ENCODE data around the gene BRIX1. TPM values are rescaled to one million over a fixed set of nuclear protein-coding genes. Genes with fewer than 3 reads are reported as not detected.

Gene BRIX1
- total RNA-seq, 4 donors from 2014 or later, result 13.4 to 23.7 (median 20.3) TPM

GRCh38 chr5:34929720-34930461 is 14.4 kb downstream of the BRIX1 start:
- TF ChIP-seq CTCF (IDR thresholded peaks at IDR 0.05) (no peak), POLR2A (IDR thresholded peaks at IDR 0.05) (no peak)
- WGBS, 2 donors, result 0% methylated on average over 30 to 48 of the region's 70 CpGs
- H3K4me3 ChIP-seq (ENCODE audit: low read depth, poor library complexity, severe bottlenecking), result peak overlapping the region; percentile 92
- intact Hi-C loops (cut with DNase I; ENCODE audit: low total_unique reads), result no loop called here
- peak; percentile 87 to 97 for DNase-seq (ENCODE audit: low spot score in 2 of 2)

- 0 to 3% methylated on average over 3 of the region's 3 CpGs for whole genome bisulfite sequencing, 2 donors
- no peak for DNase-seq (ENCODE audit: low spot score in 2 of 2)
- H3K4me3 ChIP-seq (ENCODE audit: low read depth, poor library complexity, severe bottlenecking), result peak overlapping the region; percentile 92
- intact Hi-C loops (cut with DNase I; ENCODE audit: low total_unique reads), result no loop called here
- no peak for TF ChIP-seq CTCF (IDR thresholded peaks at IDR 0.05)
- no peak for TF ChIP-seq POLR2A (IDR thresholded peaks at IDR 0.05)
Measured at GRCh38 chr5:34930462-34930844, 14.9 kb downstream of the BRIX1 start.

GRCh38 chr5:34930870-34931269 is 15.4 kb downstream of the BRIX1 start:
- H3K4me3 ChIP-seq (ENCODE audit: low read depth, poor library complexity, severe bottlenecking), result no peak overlapping the region
- TF ChIP-seq POLR2A (IDR thresholded peaks at IDR 0.05), result no peak
- intact Hi-C loops (cut with DNase I; ENCODE audit: low total_unique reads), result no loop called here
- WGBS, 2 donors, result 65 to 69% methylated on average over 4 of the region's 4 CpGs
- DNase-seq (ENCODE audit: low spot score in 2 of 2), result no peak

- WGBS, 2 donors, result 88 to 89% methylated on average over 2 of the region's 2 CpGs
Measured at GRCh38 chr5:34932947-34933346, 17.4 kb downstream of the BRIX1 start.

GRCh38 chr5:34941936-34942335 is 26.4 kb downstream of the BRIX1 start:
- 90 to 92% methylated on average over 3 of the region's 3 CpGs for WGBS, 2 donors
- no peak for DNase-seq (ENCODE audit: low spot score in 2 of 2)
- H3K4me3 ChIP-seq (ENCODE audit: low read depth, poor library complexity, severe bottlenecking), result no peak overlapping the region
- intact Hi-C loops (cut with DNase I; ENCODE audit: low total_unique reads), result loop anchor here (5.0 kb wide), 1 partner anchor 1790 kb away; no protein-coding TSS in a partner anchor
- TF ChIP-seq POLR2A (IDR thresholded peaks at IDR 0.05), result no peak
- TF ChIP-seq CTCF (IDR thresholded peaks at IDR 0.05), result no peak

More at GRCh38 chr5:34932947-34933346, 17.4 kb downstream of the BRIX1 start:
- intact Hi-C loops (cut with DNase I; ENCODE audit: low total_unique reads), result no loop called here
- DNase-seq (ENCODE audit: low spot score in 2 of 2), result no peak
- TF ChIP-seq CTCF (IDR thresholded peaks at IDR 0.05), result no peak
- no peak for TF ChIP-seq POLR2A (IDR thresholded peaks at IDR 0.05)
- no peak overlapping the region for H3K4me3 ChIP-seq (ENCODE audit: low read depth, poor library complexity, severe bottlenecking)

- no peak for TF ChIP-seq POLR2A (IDR thresholded peaks at IDR 0.05)
- 95 to 96% methylated on average over 2 of the region's 2 CpGs for WGBS, 2 donors
- H3K4me3 ChIP-seq (ENCODE audit: low read depth, poor library complexity, severe bottlenecking), result no peak overlapping the region
- DNase-seq (ENCODE audit: low spot score in 2 of 2), result no peak
- intact Hi-C loops (cut with DNase I; ENCODE audit: low total_unique reads), result loop anchor here (5.0 kb wide), 1 partner anchor 1788 kb away; no protein-coding TSS in a partner anchor
Measured at GRCh38 chr5:34944044-34944443, 28.5 kb downstream of the BRIX1 start.

Measured in lower leg skin (tissue), 4 donors.